GM19324 (cell line): Measurements from ENCODE around the gene GIMD1.
"Not testable (repeated sequence)": the region's sequence is repeated elsewhere in the genome, so short reads cannot be mapped to it uniquely, and the experiment has no call there.

Experiments
- ATAC-seq: cut with Tn5 transposase; IDR thresholded peaks from one replicate; pipeline ENCODE4 v1.9.1; 2021; ENCODE audit warnings: mild to moderate bottlenecking, moderate library complexity; ENCODE audit not compliant: unreplicated experiment, low FRiP score

GIMD1 gene

DNA sequence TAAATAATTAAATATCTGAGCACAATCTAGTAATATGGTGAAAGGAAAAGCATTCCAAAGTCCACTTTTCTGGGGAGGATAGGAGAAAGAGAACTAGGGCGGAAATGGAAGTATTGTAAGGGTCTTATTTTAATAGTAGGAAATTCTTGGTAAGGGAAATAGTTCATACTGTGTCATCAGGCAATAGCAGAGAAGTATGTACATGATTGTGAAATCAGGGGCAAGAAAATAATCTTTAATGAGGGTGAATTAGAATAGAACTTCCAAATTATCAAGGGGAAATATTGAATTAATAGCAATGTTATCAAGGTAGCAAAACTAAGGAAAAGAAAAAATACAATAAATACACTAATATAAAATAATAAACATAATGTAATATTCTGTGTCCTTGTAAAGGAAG is 14.8 kb downstream of the GIMD1 start:
- no peak for ATAC-seq

DNA sequence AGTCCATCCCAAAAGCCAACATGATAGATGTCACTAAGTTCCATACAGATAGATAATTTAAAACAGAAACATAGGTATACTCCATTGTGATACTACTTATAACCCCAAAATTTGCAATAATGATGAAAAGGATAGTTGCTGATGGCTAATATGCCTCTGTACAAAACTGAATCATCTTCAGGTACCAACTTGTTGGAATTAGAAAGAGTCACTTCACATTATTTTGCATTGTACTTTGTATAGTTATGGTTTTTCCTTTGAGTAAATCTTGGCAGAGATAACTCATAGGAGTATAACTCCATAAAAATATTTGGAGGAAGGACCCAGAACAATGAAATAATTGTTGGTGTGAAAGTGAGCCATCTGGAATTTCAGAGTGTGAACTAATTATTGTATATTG is 17.6 kb downstream of the GIMD1 start:
- ATAC-seq, result no peak

DNA sequence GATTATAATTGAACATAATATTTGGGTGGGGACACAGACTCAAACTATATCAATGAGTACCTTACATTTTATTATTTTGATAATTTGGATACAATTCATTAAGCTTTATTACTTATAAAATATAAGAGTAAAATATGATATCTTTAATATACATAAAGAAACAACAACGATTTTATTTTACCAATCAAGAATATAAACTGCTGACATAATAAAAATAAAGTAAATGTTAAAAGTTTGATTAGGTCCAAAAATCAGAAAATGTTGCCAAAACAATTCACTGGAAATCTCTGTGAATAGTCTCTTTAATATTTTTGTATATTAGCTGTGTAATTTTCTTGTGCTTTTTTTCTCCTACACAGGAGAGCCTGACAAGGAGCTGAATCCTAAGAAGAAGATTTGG is 21.4 kb downstream of the GIMD1 start:
- ATAC-seq, result no peak

DNA sequence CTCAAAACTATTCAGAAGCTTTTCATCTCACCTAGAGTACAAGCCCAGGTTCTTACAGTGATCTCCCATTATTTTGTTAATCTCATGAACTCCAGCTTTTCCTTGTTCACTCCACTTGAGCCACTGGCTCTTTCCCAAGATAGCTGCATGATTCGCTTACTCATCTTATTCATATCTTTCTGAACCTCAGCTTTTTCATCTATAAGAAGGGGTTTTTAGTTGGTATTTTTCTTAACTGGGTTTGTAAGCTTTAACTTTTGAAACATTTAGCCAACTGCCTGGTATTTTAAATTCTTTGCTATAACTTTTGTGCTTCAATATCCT is 24.0 kb downstream of the GIMD1 start:
- ATAC-seq, result no peak

DNA sequence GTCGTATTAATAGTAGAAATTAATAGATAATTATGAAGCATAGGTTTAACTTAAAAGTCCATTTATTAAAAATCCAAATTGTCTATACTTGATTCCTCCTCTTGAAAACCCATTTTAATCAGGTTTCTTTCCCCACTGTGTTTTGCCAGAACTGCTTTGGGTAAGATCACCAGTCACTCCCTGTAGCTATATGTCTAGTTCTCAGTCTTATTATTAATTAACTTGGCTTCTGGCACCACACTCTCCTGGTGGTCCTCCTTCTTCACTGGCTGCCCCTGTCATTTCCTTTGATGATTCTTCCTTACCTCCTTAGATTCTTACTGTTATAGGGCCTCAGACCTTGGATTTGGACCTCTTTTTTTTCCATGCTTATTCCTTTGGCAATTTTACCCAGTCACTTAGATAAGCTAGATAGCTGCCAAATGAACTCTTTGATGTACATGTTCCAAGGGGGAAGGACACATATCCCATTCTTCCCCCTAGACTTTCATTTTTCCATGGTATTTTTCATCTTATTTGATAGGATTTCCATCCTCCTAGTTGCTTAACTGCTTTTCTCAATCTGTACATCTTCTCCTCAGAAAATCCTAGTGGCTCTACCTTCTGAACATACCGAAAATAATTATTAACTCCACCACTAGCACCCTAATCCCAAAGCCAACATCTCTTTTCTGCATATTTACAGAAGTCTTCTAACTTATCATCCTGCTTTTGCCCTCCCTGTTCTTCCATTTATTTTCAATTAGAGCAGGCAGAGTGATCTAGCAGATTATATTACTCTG is 24.5 kb downstream of the GIMD1 start:
- no peak for ATAC-seq

DNA sequence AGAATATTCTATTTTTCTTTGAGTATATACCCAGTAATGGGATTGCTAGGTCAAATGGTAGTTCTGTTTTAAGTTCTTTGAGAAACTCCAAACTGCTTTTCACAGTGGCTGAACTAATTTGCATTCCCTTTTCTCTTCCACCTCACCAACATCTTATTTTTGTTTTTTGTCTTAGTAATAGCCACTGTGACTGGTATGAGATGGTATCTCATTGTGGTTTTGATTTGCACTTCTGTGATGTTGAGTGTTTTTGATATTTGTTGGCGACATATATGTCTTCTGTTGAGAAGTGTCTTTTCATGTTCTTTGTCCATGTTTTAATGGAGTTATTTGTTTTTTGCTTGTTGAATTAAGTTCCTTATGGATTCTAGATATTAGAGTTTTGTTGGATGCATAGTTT is 27.8 kb downstream of the GIMD1 start:
- ATAC-seq, result no peak

DNA sequence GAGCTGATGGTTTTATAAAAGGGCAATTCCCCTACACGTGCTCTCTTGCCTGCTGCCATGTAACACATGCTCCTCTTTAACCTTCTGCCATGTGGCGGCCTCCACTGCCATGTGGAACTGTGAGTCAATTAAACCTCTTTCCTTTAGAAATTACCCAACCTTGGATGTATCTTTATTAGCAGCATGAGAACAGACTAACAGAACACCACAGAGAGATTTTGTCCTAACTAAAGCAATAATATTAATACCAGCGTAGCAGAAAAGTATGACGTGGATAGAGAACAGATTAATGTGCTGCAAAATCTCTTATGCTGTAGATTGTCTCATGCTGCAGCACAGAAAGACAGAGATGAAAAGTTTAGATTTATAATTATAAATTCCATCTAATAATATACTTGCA is 29.1 kb downstream of the GIMD1 start:
- no peak for ATAC-seq

DNA sequence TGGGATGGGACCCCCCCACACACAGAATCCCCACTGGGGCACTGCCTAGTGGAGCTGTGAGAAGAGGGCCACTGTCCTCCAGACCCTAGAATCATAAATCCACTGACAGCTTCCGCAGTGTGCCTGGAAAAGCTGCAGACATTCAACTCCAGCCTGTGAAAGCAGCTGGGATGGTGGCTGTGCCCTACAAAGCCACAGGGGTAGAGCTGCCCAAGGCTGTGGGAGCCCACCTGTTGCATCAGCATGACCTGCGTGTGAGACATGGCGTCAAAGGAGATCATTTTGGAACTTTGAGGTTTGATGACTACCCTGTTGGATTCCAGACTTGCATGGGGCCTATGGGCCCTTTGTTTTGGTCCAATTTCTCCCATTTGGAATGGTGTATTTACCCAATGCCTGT is 29.9 kb downstream of the GIMD1 start:
- no peak for ATAC-seq

DNA sequence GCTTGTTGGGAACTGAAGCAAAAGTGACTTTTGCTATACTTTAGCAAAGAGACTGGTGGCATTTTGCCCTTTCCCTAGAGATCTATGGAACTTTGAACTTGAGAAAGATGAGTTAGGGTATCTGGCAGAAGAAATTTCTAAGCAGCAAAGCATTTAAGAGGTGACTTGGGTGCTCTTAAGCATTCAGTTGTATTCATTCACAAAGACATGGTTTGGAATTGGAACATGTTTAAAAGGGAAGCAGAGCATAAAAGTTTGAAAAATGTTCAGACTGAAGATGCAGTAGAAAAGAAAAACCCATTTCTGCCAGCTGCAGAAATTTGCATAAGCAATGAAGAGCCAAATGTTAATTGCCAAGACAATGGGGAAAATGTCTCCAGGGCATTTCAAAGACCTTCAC is 30.7 kb downstream of the GIMD1 start:
- no peak for ATAC-seq

DNA sequence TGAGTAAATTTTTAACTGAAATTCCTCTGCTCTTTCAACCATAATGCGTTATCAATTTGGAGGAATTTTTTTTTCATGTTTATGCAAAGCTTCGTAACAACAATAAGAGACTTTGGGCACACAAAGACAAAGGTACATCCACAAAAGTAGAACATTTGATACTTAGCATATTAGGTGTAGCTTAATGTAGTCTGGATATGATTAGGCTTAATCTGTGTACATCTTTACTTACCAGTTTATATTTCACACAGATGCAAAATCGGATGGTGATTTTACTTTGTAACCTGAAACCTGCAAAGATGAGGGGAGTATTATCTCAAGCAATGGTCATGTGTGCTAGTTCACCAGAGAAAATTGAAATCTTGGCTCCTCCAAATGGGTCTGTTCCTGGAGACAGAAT is 32.0 kb downstream of the GIMD1 start:
- no peak for ATAC-seq

DNA sequence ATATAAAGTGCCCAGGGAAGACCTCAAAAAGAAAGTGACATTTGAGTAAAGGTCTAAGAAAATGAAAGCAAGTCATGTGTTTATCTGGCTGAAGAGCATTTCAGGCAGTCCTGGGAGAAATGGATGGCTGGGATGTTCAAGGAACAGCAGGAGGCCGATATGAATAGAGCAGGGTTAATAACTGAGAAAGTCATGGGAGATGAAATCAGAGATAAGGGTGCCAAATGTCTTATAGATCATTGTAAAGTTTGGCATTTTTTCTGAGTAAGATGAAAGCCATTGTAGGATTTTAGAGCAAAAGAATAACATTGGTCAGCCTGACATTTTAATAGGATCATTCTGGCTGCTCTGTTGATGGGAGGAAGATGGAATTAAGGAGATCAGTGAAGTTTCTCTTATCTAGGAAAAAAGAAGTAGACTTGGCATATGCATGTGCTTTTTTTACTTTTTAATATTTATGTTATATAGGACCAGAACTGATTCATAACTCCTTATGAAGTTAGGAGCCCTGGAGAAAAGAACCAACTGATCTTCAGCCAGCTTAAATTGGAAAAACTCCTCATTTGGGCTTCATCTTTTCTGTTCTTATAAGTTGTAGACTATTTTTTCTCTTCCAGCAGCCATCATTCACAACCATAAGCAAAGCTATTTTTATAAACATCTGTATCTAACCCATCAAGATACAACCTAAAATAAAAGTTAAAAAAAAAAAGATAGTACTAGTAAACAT is 33.7 kb downstream of the GIMD1 start:
- no peak for ATAC-seq

DNA sequence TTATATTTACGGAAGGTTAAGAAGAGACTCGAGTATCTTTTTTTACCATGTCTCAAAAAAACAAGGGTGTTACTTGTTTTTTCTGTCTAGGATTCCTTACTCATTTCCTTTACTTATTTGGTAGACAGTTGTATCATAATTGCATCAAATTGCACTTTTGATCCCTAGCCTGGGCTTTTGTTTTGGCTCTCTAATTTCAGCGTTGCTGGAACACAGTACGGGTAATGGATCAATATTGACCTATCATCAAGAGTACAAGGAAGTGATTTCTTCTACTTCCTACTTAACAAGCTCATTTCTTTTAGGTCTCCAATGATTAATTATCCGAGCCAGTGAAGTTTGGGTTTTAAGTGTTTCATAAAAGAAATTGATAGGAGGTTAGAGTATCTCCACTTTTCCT is 35.4 kb downstream of the GIMD1 start:
- ATAC-seq, result no peak

DNA sequence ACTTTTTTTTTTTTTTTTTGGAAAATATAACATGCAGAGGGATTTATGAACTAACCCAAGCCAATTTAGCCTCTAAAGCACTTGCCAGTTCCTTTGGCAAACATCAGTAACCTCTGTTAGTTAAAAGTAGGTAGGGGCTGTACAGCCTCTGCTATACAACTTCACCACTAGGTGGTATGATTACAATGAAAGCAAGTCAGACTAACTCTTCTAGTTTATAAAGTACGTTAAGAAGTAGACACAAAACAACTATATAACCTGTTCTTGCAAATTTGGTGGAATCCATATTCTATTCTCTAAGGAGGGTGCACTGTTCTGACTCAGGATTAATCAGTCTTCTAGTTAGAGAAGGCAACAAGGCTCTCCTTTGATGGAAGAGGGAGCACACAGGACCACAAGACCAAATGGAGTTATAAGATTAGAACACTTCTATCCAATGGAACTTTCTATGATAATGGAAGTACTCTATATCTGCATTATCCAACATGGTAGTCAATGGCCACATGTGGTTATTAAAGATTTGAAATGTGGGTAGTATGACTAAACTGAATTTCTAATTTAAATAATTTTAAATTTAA is 39.4 kb downstream of the GIMD1 start:
- no peak for ATAC-seq

DNA sequence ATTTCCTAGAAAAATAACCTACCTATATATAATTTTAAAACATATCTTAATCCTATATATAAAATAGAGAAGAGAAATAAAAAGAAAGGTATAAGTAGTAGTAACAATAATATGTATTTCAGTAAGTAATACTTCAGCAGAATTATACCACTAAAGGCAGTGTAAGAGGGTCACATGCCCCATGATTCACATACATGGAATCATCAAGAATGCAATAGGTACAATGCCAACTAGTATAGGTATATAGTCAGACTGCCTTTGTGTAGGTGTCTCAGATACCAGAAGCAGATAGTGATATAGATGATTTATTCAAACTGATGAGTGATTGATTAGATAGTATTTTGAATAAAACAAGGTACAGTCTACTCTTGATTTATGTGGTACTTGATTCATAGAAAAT is 42.8 kb downstream of the GIMD1 start:
- ATAC-seq, result no peak

DNA sequence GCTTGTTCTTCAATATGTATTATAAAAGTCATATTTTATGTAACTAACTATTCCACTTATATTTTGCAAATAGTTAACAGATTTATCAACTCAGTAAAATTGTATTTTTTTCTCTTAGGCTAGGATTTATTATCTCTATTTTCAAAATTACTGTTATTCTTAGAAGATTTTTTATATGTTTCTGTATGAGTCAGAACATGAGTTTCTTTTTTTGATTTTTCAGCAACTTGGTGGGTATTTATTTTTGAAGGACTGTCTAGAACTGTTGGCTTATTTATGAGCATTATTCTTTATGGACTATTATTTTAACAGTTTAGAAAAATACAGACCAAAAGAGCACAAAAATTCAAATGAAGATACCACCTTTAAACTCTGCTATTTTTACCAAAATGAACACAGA is 45.5 kb downstream of the GIMD1 start:
- no peak for ATAC-seq

DNA sequence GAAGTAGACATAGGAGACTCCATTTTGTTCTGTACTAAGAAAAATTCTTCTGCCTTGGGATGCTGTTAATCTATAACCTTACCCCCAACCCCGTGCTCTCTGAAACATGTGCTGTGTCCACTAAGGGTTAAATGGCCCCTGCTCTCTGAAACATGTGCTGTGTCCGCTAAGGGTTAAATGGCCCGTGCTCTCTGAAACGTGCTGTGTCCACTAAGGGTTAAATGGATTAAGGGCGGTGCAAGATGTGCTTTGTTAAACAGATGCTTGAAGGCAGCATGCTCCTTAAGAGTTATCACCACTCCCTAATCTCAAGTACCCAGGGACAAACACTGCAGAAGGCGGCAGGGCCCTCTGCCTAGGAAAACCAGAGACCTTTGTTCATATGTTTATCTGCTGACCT is 46.8 kb downstream of the GIMD1 start:
- ATAC-seq, result not testable (repeated sequence)

DNA sequence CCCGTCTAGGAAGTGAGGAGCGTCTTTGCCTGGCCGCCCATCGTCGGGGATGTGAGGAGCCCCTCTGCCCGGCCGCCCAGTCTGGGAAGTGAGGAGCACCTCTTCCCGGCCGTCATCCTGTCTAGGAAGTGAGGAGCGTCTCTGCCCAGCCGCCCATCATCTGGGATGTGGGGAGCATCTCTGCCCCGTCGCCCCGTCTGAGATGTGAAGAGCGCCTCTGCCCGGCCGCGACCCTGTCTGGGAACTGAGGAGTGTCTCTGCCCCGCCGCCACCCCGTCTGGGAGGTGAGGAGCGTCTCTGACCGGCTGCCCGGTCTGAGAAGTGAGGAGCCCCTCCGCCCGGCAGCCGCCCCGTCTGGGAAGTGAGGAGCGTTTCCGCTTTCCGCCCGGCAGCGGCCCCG is 47.4 kb downstream of the GIMD1 start:
- not testable (repeated sequence) for ATAC-seq

DNA sequence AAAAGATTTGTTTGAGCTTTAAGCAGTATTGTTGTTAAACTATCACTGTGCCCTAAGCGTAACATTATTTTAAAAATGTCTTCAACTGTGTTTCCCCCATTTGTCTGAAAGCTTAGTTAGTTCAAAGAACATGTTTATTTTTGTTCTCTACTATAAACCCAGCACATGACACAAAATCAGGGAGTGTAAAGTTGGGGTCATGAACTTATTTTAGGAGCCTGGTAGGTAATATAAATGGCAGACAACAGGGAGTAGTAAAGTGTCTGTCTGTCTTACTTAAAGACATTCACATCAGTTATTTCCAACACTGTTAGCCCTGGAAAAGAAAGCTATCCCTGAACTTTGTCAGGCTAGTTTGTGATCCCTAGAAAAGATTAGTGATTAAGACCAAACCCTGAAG is 48.3 kb downstream of the GIMD1 start:
- no peak for ATAC-seq

DNA sequence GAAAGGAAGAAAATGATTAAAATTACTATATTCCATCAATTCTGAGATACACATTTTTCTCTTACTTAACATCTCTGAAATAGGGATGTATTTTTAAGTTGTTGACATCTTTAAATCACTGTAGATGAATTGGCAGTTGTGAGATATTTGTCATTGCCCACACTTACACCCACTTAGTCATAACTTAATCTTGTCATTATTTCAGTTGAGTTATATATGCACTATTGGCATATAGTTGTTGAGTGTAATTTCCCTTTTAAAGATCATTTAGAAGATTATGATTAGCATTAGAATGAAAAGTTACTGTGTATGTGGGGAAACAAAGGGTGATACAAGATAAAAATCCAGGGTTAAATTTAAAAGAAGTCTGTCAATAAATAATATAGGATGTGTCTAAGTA is 50.1 kb downstream of the GIMD1 start:
- no peak for ATAC-seq

DNA sequence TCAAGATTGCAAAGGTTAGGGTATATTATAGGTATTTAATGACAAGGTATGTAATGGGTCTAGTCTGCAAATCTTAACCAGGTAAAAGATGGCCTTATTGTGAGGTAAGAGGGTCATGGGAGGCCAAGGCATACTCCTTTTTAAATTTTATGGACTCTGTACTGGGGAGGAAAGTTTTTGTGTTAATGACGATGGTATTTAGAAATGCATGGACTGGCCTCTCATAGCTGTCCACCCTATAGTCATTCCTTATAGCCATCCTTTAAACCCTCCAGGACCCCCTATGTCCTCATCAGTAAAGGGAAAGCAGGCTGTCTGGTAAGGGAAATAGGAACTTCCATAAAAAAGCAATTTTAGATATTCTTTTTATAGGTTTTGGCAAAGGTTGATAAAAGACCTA is 50.8 kb downstream of the GIMD1 start:
- no peak for ATAC-seq

DNA sequence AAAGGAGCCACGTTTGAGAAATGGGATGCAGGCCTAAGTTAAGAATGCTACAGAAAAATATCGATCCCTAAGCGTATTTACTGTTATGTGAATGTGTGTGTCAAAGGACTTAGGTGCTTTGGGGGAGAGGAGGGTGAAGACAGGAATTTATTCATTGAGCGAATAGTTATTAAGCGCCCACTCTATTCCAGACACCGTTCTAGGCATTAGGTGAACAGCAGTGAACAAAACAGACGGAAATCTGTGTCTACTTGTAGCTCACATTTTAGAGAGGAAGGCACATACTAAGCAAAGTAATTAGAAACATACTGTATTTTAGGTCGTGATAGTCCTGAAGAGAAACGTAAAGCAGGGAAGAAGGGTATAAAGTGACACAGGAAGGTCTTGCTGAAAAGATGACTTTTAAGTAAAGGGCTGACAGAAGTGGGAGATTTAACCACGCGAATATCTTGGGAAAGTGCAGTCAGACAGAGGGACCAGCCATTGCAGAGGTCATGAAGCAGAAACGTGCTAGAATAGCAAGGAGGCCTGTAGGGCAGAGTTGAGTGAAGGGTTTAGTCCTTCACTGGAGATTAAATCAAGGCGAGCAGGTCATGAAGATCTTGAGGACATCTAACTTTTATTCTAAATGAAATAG is 51.7 kb downstream of the GIMD1 start:
- ATAC-seq, result no peak
